PC-3 (cell line): Measurements from ENCODE around the gene SCAP.

ENCODE experiments used
- CTCF ChIP-seq: fragments of 300-600 bp; sonication (generic); conservative IDR thresholded peaks from 2 replicates; pipeline ENCODE4 v1.5.1; 2017; ENCODE audit warnings: antibody characterized with exemption, low read depth, mild to moderate bottlenecking, low read length
- EZH2 ChIP-seq: fragments of 300-600 bp; sonication (generic); IDR thresholded peaks from one replicate; pipeline ENCODE4 v1.6.1; 2017; ENCODE audit warnings: antibody characterized with exemption, mild to moderate bottlenecking, low read length; ENCODE audit not compliant: unreplicated experiment
- EZH2phosphoT487 ChIP-seq: fragments of 300-600 bp; sonication (generic); IDR thresholded peaks from 2 replicates; pipeline ENCODE4 v1.6.1; 2018; ENCODE audit warnings: mild to moderate bottlenecking, antibody characterized with exemption, low read length, borderline replicate concordance

- TF ChIP-seq CTCF: peak; percentile 34; the same call in 1 of the 2 replicates
- no peak for TF ChIP-seq EZH2
- no peak for TF ChIP-seq EZH2phosphoT487
Measured at GRCh38 chr3:47418167-47419082, 57.3 kb downstream of the SCAP start.
